HG02571 (cell line): ENCODE data around the gene REP15.
"Not testable (repeated sequence)": the region's sequence is repeated elsewhere in the genome, so short reads cannot be mapped to it uniquely, and the experiment has no call there.

Source experiments
- ATAC-seq: cut with Tn5 transposase; IDR thresholded peaks from one replicate; pipeline ENCODE4 v1.9.1; 2021; ENCODE audit warnings: mild to moderate bottlenecking, moderate library complexity; ENCODE audit not compliant: unreplicated experiment

Gene REP15

DNA sequence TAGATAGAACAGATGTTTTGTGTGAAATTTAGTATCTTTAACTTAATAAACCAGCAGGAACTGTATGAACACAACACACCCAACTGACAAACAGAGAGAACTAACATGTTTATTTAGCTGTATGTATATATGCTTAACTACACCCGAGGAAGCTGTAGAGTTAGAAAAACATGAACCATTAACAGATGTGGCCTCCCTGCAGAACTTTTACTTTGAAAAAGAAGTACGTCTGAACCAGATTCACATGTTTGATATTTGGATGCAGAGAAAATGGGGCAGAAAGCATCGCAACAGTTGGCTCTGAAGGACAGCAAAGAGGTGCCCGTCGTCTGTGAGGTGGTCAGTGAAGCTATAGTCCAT lies at the start of gene REP15:
TSS of gene REP15 (plus strand) at position 155 of the 360 bp plus-strand sequence. CDS start at position 271, 116 bp downstream.
- ATAC-seq: no peak

DNA sequence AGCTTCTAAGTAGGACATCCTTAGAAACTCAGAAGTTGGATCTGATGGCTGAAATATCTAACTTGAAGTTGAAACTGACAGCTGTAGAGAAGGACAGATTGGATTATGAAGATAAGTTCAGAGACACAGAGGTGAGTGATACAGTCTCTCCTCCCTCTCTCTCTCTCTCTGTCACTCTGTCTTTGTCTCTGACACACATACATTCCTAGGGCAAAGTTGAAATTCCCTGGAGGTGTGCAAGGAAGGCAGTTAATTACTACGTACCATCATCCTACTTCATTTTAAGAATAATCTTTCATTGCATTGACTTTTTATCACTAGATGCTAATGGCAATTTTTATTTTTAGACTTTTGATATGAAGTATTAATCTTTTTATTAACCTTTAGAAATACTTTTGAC lies 46.2 kb upstream of the REP15 start:
- ATAC-seq: no peak

- no peak for ATAC-seq
Observed at GRCh38 chr12:27651201-27651600, 45.0 kb upstream of the REP15 start.

DNA sequence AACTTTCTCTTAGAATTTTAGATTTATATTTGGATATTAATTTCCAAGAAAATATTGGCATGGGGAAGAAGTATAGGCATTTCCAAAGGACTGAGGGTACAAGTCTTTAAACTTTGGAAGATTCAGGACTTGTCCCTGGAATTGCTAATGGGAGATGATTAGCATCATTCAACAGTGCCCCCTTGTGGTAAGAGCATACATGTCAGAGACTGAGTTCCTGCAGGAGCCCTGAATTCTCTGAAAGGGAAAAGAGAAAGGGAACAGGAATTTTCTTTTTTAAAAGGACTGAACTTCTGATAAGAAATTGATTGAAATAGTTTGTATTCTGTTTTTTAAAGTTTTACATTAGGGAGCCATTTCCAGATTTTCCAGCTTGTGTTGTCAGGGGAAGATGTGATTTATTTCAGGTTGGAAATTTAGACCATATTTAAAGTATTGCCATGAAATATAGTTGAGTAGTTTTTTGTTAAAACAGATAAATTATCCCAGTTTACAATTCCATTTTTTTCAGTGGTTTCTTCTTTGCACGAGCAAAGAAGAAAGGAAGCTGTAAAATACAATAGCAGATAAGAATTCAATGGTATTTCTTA lies 44.0 kb upstream of the REP15 start:
- ATAC-seq: no peak

DNA sequence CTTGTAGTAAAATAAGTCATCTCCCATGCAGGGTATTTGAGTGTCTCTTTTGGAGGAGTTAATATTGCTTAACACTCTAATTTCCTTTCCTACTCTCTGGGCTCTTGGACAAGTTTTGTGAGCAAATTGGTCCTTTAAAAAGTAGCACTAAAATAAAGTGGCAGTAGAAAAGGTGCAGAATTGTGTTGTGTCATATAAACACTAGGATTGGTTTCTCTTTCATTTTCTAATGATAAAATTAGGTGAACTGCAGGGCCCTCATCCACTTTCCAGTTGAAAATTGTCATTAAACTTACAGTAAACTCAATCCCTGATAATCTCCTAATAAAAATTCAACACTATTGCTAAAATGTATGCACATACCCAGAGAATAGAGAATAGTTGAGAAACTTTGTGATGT lies 42.6 kb upstream of the REP15 start:
- ATAC-seq: no peak

- not testable (repeated sequence) for ATAC-seq
Observed at GRCh38 chr12:27655476-27655875, 40.8 kb upstream of the REP15 start.

- ATAC-seq: no peak
Observed at GRCh38 chr12:27657296-27657695, 39.0 kb upstream of the REP15 start.

GRCh38 chr12:27665704-27666103 lies 30.5 kb upstream of the REP15 start:
- ATAC-seq: no peak

GRCh38 chr12:27666510-27666909 lies 29.7 kb upstream of the REP15 start:
- ATAC-seq: no peak

GRCh38 chr12:27667540-27667939 lies 28.7 kb upstream of the REP15 start:
- no peak for ATAC-seq

DNA sequence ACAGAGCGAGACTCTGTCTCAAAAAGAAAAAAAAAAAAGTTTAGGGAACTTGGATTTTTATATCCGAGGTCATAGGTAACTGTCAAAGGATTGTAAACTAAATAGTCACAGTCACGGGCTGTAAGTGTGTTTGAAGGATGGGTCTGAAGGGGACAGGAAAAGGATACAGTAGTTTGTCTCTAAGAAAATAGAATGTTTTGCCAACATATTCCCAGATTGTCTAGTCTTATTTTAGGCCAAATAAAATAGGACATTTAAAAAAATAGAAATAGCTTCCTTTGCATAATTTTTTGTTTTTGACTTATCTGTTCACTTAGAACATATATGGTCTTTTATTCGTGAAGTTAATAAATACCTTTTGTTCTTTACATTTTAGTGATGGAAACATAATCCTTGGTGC lies 24.2 kb upstream of the REP15 start:
- ATAC-seq: no peak

DNA sequence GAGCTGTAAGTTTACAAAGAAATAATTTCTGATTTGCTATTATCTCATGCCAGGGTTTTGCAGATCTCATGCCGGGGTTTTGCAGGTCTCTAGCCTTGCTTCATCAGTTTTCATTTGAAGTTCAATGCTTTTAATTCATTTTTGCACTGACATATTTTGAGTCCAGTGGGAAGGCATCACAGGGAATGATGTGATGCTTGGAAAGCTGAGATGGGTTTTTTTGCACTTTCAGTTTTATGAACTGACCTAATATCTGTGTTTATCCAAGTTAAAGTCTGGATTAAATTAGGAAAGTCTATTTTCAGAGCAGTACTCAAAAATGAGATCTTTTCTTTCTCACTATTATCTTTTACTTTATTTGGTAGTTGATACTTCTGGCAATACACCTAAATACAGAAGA lies 23.6 kb upstream of the REP15 start:
- no peak for ATAC-seq

- ATAC-seq: no peak
Observed at GRCh38 chr12:27673101-27673718, 23.0 kb upstream of the REP15 start.

DNA sequence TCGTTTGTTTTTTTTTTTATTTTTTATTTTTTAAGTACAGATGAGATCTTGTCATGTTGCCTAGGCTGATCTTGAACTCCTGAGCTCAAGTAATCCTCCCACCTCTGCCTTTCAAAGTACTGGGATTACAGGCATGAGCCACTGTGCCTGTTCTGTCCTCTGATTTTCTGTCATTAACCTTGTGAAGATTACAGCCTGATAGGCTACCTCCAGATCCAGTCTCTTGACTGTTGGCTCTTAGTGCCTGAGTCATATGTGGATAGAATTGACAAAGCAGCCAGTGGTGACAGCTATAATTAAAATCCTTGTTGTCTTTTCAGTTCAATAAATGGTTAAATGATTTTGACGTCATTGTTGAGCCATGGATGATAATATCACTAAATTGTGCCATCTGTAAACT lies 21.3 kb upstream of the REP15 start:
- ATAC-seq: no peak

GRCh38 chr12:27680619-27681018 lies 15.6 kb upstream of the REP15 start:
- no peak for ATAC-seq

DNA sequence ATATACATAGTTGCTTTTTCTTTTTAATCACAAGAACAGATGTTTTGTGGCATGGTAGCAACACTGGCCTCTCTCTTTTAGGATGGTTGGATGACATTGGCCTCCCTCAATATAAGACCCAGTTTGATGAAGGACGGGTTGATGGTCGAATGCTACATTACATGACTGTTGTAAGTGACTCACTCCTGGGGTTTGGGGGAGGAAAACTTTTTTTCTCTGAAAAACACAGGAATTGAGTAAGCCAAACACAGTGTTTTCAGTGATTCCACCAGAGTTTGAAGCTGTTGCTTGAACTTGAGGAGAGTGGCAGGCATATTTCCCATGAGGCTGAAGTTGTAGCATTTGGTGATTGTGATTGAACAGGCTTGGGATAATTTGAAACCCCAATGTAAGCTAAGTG lies 13.7 kb upstream of the REP15 start:
- ATAC-seq: no peak

DNA sequence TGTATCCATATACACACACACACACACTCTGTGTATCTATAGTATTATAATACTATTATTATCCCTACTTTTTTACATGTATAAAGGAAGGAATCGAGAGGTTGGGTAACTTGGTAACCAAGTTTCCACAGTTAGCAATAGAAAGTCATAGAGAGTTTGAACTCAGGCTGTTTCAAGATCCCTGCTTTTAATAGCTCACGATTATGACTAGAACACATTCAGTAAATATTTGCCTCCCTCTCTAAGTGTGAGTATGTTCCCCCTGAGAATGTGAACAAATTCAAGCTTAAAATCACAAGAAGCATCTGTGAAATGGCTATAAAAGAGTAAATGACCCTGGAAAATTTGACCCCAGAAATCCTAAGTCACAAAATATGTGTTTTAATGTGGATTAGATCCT lies 11.0 kb upstream of the REP15 start:
- ATAC-seq: no peak

DNA sequence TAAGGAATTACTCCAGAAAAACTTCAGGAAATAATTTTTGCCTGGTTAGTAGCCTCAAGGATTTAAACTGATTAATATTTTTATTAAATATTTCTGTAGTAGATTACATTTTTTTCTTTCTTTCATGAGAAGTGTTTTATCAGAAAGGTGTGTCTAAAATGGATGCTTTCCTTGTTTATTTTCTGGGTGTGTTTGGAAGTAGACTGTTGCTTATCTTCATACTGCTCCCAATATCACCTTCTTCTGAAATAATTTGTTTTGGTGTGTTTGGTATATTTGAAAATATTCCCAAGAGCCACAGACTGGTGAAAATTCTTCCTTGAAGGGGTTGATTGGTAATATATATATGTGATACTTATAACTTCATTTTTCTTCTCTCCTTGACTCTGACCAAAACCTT lies 10.1 kb upstream of the REP15 start:
- no peak for ATAC-seq

DNA sequence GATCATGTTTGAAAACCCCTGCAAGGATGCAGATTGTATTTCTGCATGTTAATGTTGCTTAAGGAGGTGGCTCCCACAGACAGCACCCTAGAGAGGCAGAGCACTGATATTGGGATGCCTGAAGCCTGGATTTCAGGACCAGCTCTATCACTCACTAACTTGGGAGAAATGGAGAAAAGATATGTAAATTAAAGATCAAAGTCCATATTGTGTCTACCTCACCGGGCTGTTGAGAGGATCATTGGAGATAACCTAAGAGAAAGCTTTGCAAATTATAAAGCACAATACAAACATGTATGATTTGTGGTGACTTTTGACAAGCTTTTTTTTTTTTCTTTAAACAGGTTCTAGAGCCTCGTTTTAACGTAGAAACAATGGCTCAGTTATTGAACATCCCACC lies 7.6 kb upstream of the REP15 start:
- ATAC-seq: no peak

DNA sequence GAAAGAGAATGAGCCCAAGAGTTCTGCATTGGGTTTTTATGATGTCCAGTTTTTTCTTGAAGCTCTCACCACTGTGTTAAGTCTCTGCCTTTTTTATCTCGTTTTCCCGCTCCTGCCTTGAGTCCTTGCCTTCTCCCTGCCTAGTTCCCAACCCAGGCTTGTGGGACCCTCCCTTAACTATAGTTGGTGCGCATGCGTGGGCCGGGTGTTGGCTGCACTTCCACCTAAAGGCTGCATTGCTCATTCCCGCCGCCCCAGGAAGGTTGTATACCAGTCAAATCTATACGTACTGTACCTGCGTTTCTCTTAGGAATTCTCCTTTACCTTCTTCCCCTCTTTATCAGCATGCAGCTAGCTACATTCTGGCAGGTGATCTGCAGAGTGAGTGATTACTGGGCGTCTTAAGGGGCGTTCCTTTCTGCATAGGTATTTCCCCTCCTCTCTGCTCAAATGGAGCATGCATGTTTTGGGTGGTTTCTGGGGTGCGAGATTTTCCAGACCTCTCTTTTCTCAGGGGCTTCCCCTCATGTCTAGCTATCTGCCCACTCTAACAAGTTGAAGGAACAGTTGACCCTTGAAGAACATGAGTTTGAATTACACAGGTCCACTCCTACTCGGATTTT lies 6.6 kb upstream of the REP15 start:
- no peak for ATAC-seq

GRCh38 chr12:27693403-27693802 lies 2.8 kb upstream of the REP15 start:
- no peak for ATAC-seq

GRCh38 chr12:27695556-27696292 lies 523 bp upstream of the REP15 start:
- ATAC-seq: no peak
